Gastrocnemius medialis (tissue), 4 donors: ENCODE results near the gene LRRC56.

Experiments
- CTCF ChIP-seq, 5 experiments: fragments of 450-650 bp in 3 of 5; fragments of 200-600 bp in 2 of 5; sonication (generic) in 2 of 5; IDR thresholded peaks in 4 of 5; conservative IDR thresholded peaks in 1 of 5; 1 replicate in 4 of 5; 2 replicates in 1 of 5; pipeline ENCODE4 v1.5.1; 2016 to 2019; ENCODE audit warnings: antibody characterized with exemption in 5 of 5, mild to moderate bottlenecking in 3 of 5, moderate library complexity in 3 of 5
- POLR2A ChIP-seq, 2 donors: fragments of 450-650 bp; IDR thresholded peaks; one replicate each; pipeline ENCODE4 v1.6.1; 2017; ENCODE audit warnings: antibody characterized with exemption in 2 of 2, mild to moderate bottlenecking in 2 of 2, moderate library complexity in 2 of 2

- TF ChIP-seq CTCF (IDR thresholded peaks at IDR 0.05 in 4 of 5, conservative IDR thresholded peaks at IDR 0.05 in 1 of 5): no peak
- TF ChIP-seq POLR2A (IDR thresholded peaks at IDR 0.05): no peak
These were observed 16.6 kb downstream of the LRRC56 start for GRCh38 chr11:553988-554340.
